ENCODE measurements around the gene JARID2. TPM values are rescaled to one million over a fixed set of nuclear protein-coding genes. Genes with fewer than 3 reads are reported as not detected.

JARID2 gene
- total and polyA plus RNA-seq, 9 of the 15 experiments (the other 6 are each of a cell fraction or from before 2014, with no cell fraction given) = 5.0 to 29.0 (median 15.6) TPM

- H3K4me3 ChIP-seq = no peak overlapping the region
- FAIRE-seq (no peak), DNase-seq (ENCODE audit: extremely low read depth in 1 of 4, low spot score in 3 of 4) (no peak), ATAC-seq (no peak)
- TF ChIP-seq THAP7 (CRISPR knock-in tag; IDR thresholded peaks at IDR 0.05) (no peak), ETV5 (CRISPR knock-in tag; IDR thresholded peaks at IDR 0.05; ENCODE audit: low read depth) (no peak), NKRF (IDR thresholded peaks at IDR 0.05; ENCODE audit: borderline replicate concordance) (no peak), GTF2A2 (tag; IDR thresholded peaks at IDR 0.05) (no peak), ZFP91 (CRISPR knock-in tag; IDR thresholded peaks at IDR 0.05) (no peak), PTBP1 (IDR thresholded peaks at IDR 0.05; ENCODE audit: low read depth, low read length) (no peak), BCOR (IDR thresholded peaks at IDR 0.05) (no peak), KDM5B (IDR thresholded peaks at IDR 0.05; ENCODE audit: insufficient replicate concordance, low read depth, low read length) (no peak), ZNF175 (CRISPR knock-in tag; IDR thresholded peaks at IDR 0.05; ENCODE audit: low read depth) (no peak), CGGBP1 (CRISPR knock-in tag; IDR thresholded peaks at IDR 0.05) (no peak), KLF13 (tag; IDR thresholded peaks at IDR 0.05; ENCODE audit: borderline replicate concordance, low read depth) (no peak)
- TF ChIP-seq, protein P1, sequence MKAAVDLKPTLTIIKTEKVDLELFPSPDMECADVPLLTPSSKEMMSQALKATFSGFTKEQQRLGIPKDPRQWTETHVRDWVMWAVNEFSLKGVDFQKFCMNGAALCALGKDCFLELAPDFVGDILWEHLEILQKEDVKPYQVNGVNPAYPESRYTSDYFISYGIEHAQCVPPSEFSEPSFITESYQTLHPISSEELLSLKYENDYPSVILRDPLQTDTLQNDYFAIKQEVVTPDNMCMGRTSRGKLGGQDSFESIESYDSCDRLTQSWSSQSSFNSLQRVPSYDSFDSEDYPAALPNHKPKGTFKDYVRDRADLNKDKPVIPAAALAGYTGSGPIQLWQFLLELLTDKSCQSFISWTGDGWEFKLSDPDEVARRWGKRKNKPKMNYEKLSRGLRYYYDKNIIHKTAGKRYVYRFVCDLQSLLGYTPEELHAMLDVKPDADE (conservative IDR thresholded peaks at IDR 0.05; ENCODE audit: control insufficient read depth, low read depth, low read length) = no peak
- TF ChIP-seq, protein P2, sequence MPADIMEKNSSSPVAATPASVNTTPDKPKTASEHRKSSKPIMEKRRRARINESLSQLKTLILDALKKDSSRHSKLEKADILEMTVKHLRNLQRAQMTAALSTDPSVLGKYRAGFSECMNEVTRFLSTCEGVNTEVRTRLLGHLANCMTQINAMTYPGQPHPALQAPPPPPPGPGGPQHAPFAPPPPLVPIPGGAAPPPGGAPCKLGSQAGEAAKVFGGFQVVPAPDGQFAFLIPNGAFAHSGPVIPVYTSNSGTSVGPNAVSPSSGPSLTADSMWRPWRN (IDR thresholded peaks at IDR 0.05; ENCODE audit: low read depth) = no peak
- no peak overlapping the region for H2AFZ ChIP-seq (ENCODE audit: low read depth, low read length)
- no TSS peak for BruUV-seq (replicated peaks)
- no peaks in the 10 kb centered on the region for H3K9me1 ChIP-seq (ENCODE audit: control insufficient read depth, insufficient read depth, low read length)
- no peaks in the 10 kb centered on the region for H3K9me3 ChIP-seq (replicated peaks; ENCODE audit: control insufficient read depth, insufficient read depth, low read depth, low read length)
- H3K4me2 ChIP-seq (ENCODE audit: insufficient read depth, low read length) = no peak overlapping the region
- H3K27me3 ChIP-seq (ENCODE audit: control insufficient read depth in 2 of 2, insufficient read depth in 2 of 2, low read length in 2 of 2) = no peaks in the 10 kb centered on the region
- in situ Hi-C loops (cut with MboI) = no loop called here
- intact Hi-C loops (cut with micrococcal nuclease) = no loop called here
- CTCF ChIA-PET (ENCODE audit: low intra/inter-chr PET ratio) = no interaction called here
- H3K4me1 ChIP-seq (replicated peaks in 1 of 2; ENCODE audit: control insufficient read depth in 2 of 2, insufficient read depth in 2 of 2, low read length in 2 of 2) = peaks cover 7 to 12% of the 10 kb centered on the region in 2 experiments
- H3K79me2 ChIP-seq (ENCODE audit: control insufficient read depth, insufficient read depth, low read length) = no peaks in the 10 kb centered on the region
- POLR2A ChIA-PET = no interaction called here
- 0 out of 3 replicates have a peak, but pooled peaks cover 3% of the 10 kb centered on the region for H3K36me3 ChIP-seq (ENCODE audit: control insufficient read depth, insufficient read depth, low read length)
- H3K9ac ChIP-seq (ENCODE audit: insufficient read depth in 1 of 2, low read depth in 2 of 2, low read length in 2 of 2) = no peak overlapping the region
- 70% methylated on average over 5 of the region's 5 CpGs for WGBS (ENCODE audit: insufficient coverage, low coverage, missing lambda C conversion rate)
- H3K27ac ChIP-seq (ENCODE audit: extremely low read depth, low read depth, low read length) = no peak overlapping the region
- no peaks in the 10 kb centered on the region for H4K20me1 ChIP-seq (replicated peaks; ENCODE audit: control insufficient read depth, insufficient read depth, low read length)
These were observed 301.5 kb downstream of the JARID2 start for GRCh38 chr6:15547400-15547799.

Data from K562 (cell line).